LHCN-M2 (cell line): ENCODE measurements around the gene NTRK3. TPM values are rescaled to one million over a fixed set of nuclear protein-coding genes. Genes with fewer than 3 reads are reported as not detected.
"Not testable (repeated sequence)": the region's sequence is repeated elsewhere in the genome, so short reads cannot be mapped to it uniquely, and the experiment has no call there.

Experiments used
- DNase-seq: peaks from one replicate; pipeline ENCODE4 v3.0.0-alpha.2; 2012; ENCODE audit warnings: low read depth
- total RNA-seq: library from RNA; depleted of rRNA; stranded (reverse); fragments of >200 nt; gene quantifications from 2 replicates; pipeline ENCODE4 v1.2.3, GENCODE V29; 2014

The NTRK3 gene
- total RNA-seq, 1 experiment from 2014 or later, result 0.23 TPM

DNA sequence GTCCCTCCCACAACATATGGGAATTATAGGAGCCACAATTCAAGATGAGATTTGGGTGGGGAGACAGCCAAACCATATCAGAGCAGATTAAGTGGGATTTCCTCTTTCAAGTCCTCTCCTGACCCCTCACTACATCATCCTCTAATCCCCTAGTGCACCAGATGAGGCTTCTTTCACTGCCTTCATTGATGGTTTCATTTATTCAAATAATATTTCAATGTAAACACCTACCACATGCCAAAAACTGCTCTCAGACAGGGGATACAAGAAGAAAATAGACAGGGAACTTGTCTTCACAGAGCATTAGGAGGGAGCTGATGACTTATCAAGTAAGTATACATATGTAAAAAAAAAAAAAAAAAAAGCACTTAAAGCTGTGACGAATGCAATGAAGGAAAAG is 180.2 kb downstream of the NTRK3 start:
- DNase-seq, result no peak

- no peak for DNase-seq
These were observed 181.4 kb downstream of the NTRK3 start for GRCh38 chr15:88075102-88075501.

DNA sequence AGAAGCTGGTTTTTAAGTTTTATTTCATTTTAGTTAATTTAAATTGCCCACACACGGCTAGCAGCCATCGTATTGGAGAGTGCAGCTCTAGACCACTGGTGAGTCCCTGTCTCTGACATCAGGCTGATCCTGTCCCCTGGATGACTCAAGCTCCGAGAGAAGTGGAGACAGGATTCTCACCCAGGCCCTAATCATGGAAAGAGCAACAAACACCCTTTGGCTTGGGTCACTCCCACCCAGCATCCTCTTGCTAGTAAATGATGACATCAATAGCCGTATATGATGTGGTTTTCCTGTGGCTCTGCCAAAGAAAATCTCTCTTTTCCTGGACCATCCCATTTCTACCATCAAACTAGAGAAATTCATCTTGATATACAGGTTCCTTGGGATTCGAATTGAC is 182.2 kb downstream of the NTRK3 start:
- no peak for DNase-seq

- no peak for DNase-seq
These were observed 183.2 kb downstream of the NTRK3 start for GRCh38 chr15:88073391-88073691.

GRCh38 chr15:88072598-88073390 is 183.7 kb downstream of the NTRK3 start:
- DNase-seq, result no peak

- DNase-seq, result not testable (repeated sequence)
These were observed 184.4 kb downstream of the NTRK3 start for GRCh38 chr15:88072133-88072532.

GRCh38 chr15:88071141-88071540 is 185.4 kb downstream of the NTRK3 start:
- DNase-seq, result no peak

DNA sequence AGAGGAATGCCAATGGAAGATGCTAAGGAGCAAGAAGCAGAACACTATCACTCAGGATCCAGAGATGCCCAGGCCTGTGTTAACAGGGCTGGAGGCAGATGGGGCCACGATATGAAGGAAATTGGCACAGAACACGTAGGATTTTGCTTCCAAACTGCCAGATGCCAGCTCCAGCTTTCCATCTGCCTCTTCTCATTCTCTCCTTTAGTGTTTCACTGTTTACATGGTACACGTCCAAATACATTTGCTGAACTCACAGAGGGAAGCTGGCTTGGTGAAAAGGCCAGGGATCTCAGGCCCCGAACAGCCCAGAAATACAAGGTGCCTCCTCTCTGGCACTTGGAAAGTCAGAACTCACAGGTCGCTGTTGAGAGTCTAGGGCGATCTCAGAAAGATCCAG is 187.0 kb downstream of the NTRK3 start:
- DNase-seq, result no peak

- DNase-seq, result no peak
These were observed 189.2 kb downstream of the NTRK3 start for GRCh38 chr15:88067331-88067685.

GRCh38 chr15:88066636-88067330 is 189.8 kb downstream of the NTRK3 start:
- no peak for DNase-seq

GRCh38 chr15:88061452-88061851 is 195.1 kb downstream of the NTRK3 start:
- DNase-seq, result no peak

GRCh38 chr15:88060383-88060782 is 196.2 kb downstream of the NTRK3 start:
- no peak for DNase-seq

- no peak for DNase-seq
These were observed 198.7 kb downstream of the NTRK3 start for GRCh38 chr15:88057836-88058235.

DNA sequence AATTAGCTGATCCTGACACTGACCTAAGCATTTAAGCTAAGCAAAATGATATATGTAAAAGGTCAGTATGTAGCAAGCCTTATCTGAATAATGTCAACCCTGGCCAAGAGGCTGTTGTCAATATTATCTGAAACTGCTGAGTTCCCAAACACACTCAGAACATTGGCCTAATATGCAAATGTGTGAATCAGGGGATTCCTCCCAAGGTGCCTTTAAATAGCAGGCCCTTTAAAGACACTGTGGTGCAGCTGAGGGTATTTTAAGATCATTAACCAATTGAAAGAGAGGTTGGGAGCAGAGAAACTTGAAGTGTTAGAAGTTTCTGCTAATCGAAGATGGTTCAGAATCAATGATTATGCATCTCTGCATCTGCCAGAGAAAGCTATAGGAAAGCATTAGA is 207.0 kb downstream of the NTRK3 start:
- no peak for DNase-seq

DNA sequence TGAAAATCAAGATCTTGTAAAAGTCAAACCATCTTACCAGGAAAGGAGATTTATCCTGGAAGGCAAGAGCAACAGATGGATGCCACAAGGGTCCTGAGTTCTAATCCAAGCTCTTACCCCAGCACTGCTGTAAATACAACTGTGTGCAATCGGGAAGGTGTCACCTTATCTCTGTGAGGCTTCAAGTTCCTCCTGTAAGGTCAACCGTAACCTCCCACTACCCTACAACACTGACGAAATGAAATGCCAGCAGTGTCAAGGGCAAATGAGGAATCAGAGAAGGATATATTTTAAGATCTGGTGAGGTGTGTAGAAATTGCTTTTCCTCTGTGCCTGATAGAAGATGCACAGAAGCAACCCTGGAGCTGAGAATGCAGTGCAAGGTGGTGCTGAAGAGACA is 207.8 kb downstream of the NTRK3 start:
- DNase-seq, result no peak

GRCh38 chr15:88048237-88048636 is 208.3 kb downstream of the NTRK3 start:
- DNase-seq, result no peak

- no peak for DNase-seq
These were observed 209.9 kb downstream of the NTRK3 start for GRCh38 chr15:88046576-88047129.

- DNase-seq, result no peak
These were observed 213.1 kb downstream of the NTRK3 start for GRCh38 chr15:88043396-88043795.

DNA sequence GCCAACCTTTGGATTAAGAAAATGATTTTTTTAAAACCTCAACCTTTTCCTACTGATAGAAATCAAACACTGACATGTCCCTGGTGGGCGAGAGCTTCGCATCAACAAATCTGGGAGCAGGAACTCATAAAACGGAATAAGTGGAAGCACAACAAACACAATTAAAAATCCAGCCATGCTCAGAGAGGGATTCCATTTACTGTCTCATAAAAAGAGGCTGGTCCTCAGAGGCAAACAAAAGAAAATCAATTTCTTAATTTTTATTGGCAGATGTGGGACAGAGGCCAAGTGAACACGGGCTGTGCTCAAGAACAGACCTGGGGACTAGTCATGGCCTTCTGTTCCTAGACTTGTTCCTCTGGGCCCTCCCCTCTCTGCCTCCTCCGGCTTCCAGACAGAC is 214.5 kb downstream of the NTRK3 start:
- no peak for DNase-seq

- DNase-seq, result no peak
These were observed 216.0 kb downstream of the NTRK3 start for GRCh38 chr15:88040516-88040915.

DNA sequence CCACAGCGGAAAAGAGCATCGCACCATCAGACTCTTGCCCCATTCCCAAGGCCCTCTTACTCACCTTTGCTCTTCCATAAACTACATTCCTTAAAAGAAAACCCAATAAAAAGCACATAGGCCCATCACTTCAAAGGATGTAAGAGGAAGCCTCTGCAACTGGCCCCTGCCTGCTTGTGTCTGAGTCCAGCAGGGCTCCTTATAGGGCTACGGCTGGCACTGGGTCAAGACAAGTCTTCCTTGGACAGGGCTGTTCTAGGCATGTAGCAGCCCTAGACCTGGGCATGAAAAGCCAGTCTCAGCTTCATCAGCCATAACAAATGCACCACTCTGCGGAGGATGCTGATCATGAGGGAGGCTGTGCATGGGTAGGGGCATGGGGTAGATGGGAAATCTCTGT is 218.3 kb downstream of the NTRK3 start:
- no peak for DNase-seq

- no peak for DNase-seq
These were observed 220.2 kb downstream of the NTRK3 start for GRCh38 chr15:88036154-88036839.

GRCh38 chr15:88035381-88035780 is 221.2 kb downstream of the NTRK3 start:
- DNase-seq, result no peak
